ENCODE results near the gene PCDHGB3. TPM values are rescaled to one million over a fixed set of nuclear protein-coding genes. Genes with fewer than 3 reads are reported as not detected.
"Not testable (repeated sequence)": the region's sequence is repeated elsewhere in the genome, so short reads cannot be mapped to it uniquely, and the experiment has no call there.

PCDHGB3 gene
- total RNA-seq, 2 donors from 2014 or later = 0.40 to 4.6 TPM

- H3K27me3 ChIP-seq (ENCODE audit: control insufficient read depth, insufficient read depth, low read length, poor library complexity, severe bottlenecking) = no peaks in the 10 kb centered on the region
- peak; percentile 75 for TF ChIP-seq CTCF (conservative IDR thresholded peaks at IDR 0.05)
- WGBS, 2 experiments (ENCODE audit: insufficient coverage in 1 of 2, insufficient read length in 1 of 2) = 52 to 80% methylated on average over 3 to 7 of the region's 9 CpGs
- no peak within 1 kb of the TSS for H3K27ac ChIP-seq (ENCODE audit: low read depth, low read length)
- H3K9ac ChIP-seq (ENCODE audit: extremely low read depth, low read length, poor library complexity, severe bottlenecking) = peak within 1 kb of the TSS; percentile 58
- Mint-ChIP-seq H3K36me3 (ENCODE audit: low read depth) (peaks cover 22% of the 10 kb centered on the region), H3K4me3 (peak within 1 kb of the TSS; percentile 70), H3K27ac (peak within 1 kb of the TSS; percentile 94), H3K27me3 (ENCODE audit: insufficient read depth) (peaks cover 11% of the 10 kb centered on the region), H3K4me1 (no peaks in the 10 kb centered on the region), H3K9me3 (peaks cover 70% of the 10 kb centered on the region)
- peaks cover 38% of the 10 kb centered on the region for H3K9me3 ChIP-seq (ENCODE audit: control insufficient read depth, low read length)
- no peaks in the 10 kb centered on the region for H3K4me1 ChIP-seq (ENCODE audit: control insufficient read depth, insufficient read depth, low read length)
- peak; percentile 63 for DNase-seq
- peak within 1 kb of the TSS; percentile 77 for H3K4me3 ChIP-seq (ENCODE audit: low read length)
- H3K36me3 ChIP-seq (ENCODE audit: control insufficient read depth, insufficient read depth, low read length) = no peaks in the 10 kb centered on the region
Observed at GRCh38 chr5:141343242-141343952, 26.6 kb upstream of the PCDHGB3 start, which contains the start of gene PCDHGA3. Gene PCDHGA3, plus strand, starts transcription at chr5:141343829. Its CDS starts 205 bp downstream, at chr5:141344034.

GRCh38 chr5:141343953-141344463 is 26.0 kb upstream of the PCDHGB3 start:
- H3K4me3 ChIP-seq (ENCODE audit: low read length) = peak overlapping the region; percentile 77
- Mint-ChIP-seq H3K36me3 (ENCODE audit: low read depth) (peaks cover 26% of the 10 kb centered on the region), H3K9me3 (peaks cover 64% of the 10 kb centered on the region)

GRCh38 chr5:141345327-141345726 is 24.7 kb upstream of the PCDHGB3 start:
- WGBS, 2 experiments (ENCODE audit: insufficient coverage in 1 of 2, insufficient read length in 1 of 2) = 83 to 92% methylated on average over 12 to 20 of the region's 20 CpGs
- no peaks in the 10 kb centered on the region for H3K27me3 ChIP-seq (ENCODE audit: control insufficient read depth, insufficient read depth, low read length, poor library complexity, severe bottlenecking)
- H3K4me1 Mint-ChIP-seq = no peaks in the 10 kb centered on the region
- H3K4me3 Mint-ChIP-seq = no peak overlapping the region
- H3K27ac Mint-ChIP-seq = no peak overlapping the region
- H3K4me1 ChIP-seq (ENCODE audit: control insufficient read depth, insufficient read depth, low read length) = no peaks in the 10 kb centered on the region
- no peak overlapping the region for H3K9ac ChIP-seq (ENCODE audit: extremely low read depth, low read length, poor library complexity, severe bottlenecking)
- peaks cover 29% of the 10 kb centered on the region for H3K36me3 Mint-ChIP-seq (ENCODE audit: low read depth)
- H3K4me3 ChIP-seq (ENCODE audit: low read length) = peak overlapping the region; percentile 77
- TF ChIP-seq CTCF (conservative IDR thresholded peaks at IDR 0.05) = no peak
- no peak for DNase-seq
- H3K36me3 ChIP-seq (ENCODE audit: control insufficient read depth, insufficient read depth, low read length) = no peaks in the 10 kb centered on the region
- H3K27me3 Mint-ChIP-seq (ENCODE audit: insufficient read depth) = peaks cover 5% of the 10 kb centered on the region
- no peak overlapping the region for H3K27ac ChIP-seq (ENCODE audit: low read depth, low read length)
- H3K9me3 Mint-ChIP-seq = peaks cover 58% of the 10 kb centered on the region
- peaks cover 54% of the 10 kb centered on the region for H3K9me3 ChIP-seq (ENCODE audit: control insufficient read depth, low read length)

More at GRCh38 chr5:141343953-141344463, 26.0 kb upstream of the PCDHGB3 start:
- Mint-ChIP-seq H3K27me3 (ENCODE audit: insufficient read depth) (peaks cover 8% of the 10 kb centered on the region), H3K4me1 (no peaks in the 10 kb centered on the region), H3K27ac (peak overlapping the region; percentile 94), H3K4me3 (peak overlapping the region; percentile 70)
- H3K27me3 ChIP-seq (ENCODE audit: control insufficient read depth, insufficient read depth, low read length, poor library complexity, severe bottlenecking) = no peaks in the 10 kb centered on the region
- no peak overlapping the region for H3K27ac ChIP-seq (ENCODE audit: low read depth, low read length)
- no peaks in the 10 kb centered on the region for H3K4me1 ChIP-seq (ENCODE audit: control insufficient read depth, insufficient read depth, low read length)
- no peak for DNase-seq
- WGBS, 2 experiments (ENCODE audit: insufficient coverage in 1 of 2, insufficient read length in 1 of 2) = 58 to 84% methylated on average over 31 of the region's 31 CpGs
- peaks cover 44% of the 10 kb centered on the region for H3K9me3 ChIP-seq (ENCODE audit: control insufficient read depth, low read length)
- H3K9ac ChIP-seq (ENCODE audit: extremely low read depth, low read length, poor library complexity, severe bottlenecking) = peak overlapping the region; percentile 58
- TF ChIP-seq CTCF (conservative IDR thresholded peaks at IDR 0.05) = peak; percentile 4
- H3K36me3 ChIP-seq (ENCODE audit: control insufficient read depth, insufficient read depth, low read length) = no peaks in the 10 kb centered on the region

GRCh38 chr5:141346017-141346416 is 24.0 kb upstream of the PCDHGB3 start:
- Mint-ChIP-seq H3K9me3 (peaks cover 60% of the 10 kb centered on the region), H3K36me3 (ENCODE audit: low read depth) (peaks cover 34% of the 10 kb centered on the region)
- not testable (repeated sequence) for H3K36me3 ChIP-seq (ENCODE audit: control insufficient read depth, insufficient read depth, low read length); H3K4me3 Mint-ChIP-seq; H3K9ac ChIP-seq (ENCODE audit: extremely low read depth, low read length, poor library complexity, severe bottlenecking); H3K27ac ChIP-seq (ENCODE audit: low read depth, low read length); H3K4me1 Mint-ChIP-seq; H3K4me1 ChIP-seq (ENCODE audit: control insufficient read depth, insufficient read depth, low read length); H3K27me3 ChIP-seq (ENCODE audit: control insufficient read depth, insufficient read depth, low read length, poor library complexity, severe bottlenecking); DNase-seq; H3K27ac Mint-ChIP-seq; H3K27me3 Mint-ChIP-seq (ENCODE audit: insufficient read depth)
- H3K4me3 ChIP-seq (ENCODE audit: low read length) = peak overlapping the region; percentile 24
- peaks cover 61% of the 10 kb centered on the region for H3K9me3 ChIP-seq (ENCODE audit: control insufficient read depth, low read length)
- 91 to 100% methylated on average over 8 to 24 of the region's 35 CpGs for WGBS, 2 experiments (ENCODE audit: insufficient coverage in 1 of 2, insufficient read length in 1 of 2)
